Duodenal mucosa (tissue), 2 donors: Measurements from ENCODE around the gene STX8.

ENCODE experiments used
- H3K27ac ChIP-seq: one replicate; pipeline ENCODE4 v1.7.0; 2013; ENCODE audit warnings: low read depth, low read length
- H3K27me3 ChIP-seq, 2 donors: one replicate each; pipeline ENCODE4 v1.7.0; 2013; ENCODE audit warnings: low read length in 2 of 2, control low read depth in 1 of 2; ENCODE audit not compliant: insufficient read depth in 2 of 2, control insufficient read depth in 1 of 2
- H3K36me3 ChIP-seq, 2 donors: one replicate each; pipeline ENCODE4 v1.7.0; 2013; ENCODE audit warnings: low read length in 2 of 2, control low read depth in 1 of 2; ENCODE audit not compliant: insufficient read depth in 2 of 2, control insufficient read depth in 1 of 2
- H3K4me1 ChIP-seq, 2 donors: one replicate each; pipeline ENCODE4 v1.7.0; 2013; ENCODE audit warnings: low read length in 2 of 2, control low read depth in 1 of 2; ENCODE audit not compliant: insufficient read depth in 2 of 2, control insufficient read depth in 1 of 2
- H3K4me3 ChIP-seq, 2 donors: one replicate each; pipeline ENCODE4 v1.7.0; 2013; ENCODE audit warnings: low read length in 2 of 2, low read depth in 1 of 2
- H3K9ac ChIP-seq, 2 donors: one replicate each; pipeline ENCODE4 v1.7.0; 2013; ENCODE audit warnings: low read length in 2 of 2, low read depth in 1 of 2
- H3K9me3 ChIP-seq, 2 donors: one replicate each; pipeline ENCODE4 v1.7.0; 2013; ENCODE audit warnings: low read length in 2 of 2, control low read depth in 1 of 2; ENCODE audit not compliant: control insufficient read depth in 1 of 2

Gene STX8

GRCh38 chr17:9200699-9201359 is 374.8 kb downstream of the STX8 start:
- H3K36me3 ChIP-seq, result no peaks in the 10 kb centered on the region
- no peak overlapping the region for H3K4me3 ChIP-seq
- H3K9me3 ChIP-seq, result no peaks in the 10 kb centered on the region
- H3K4me1 ChIP-seq, result peaks cover 19 to 22% of the 10 kb centered on the region in 2 donors
- H3K27me3 ChIP-seq, result no peaks in the 10 kb centered on the region
- H3K27ac ChIP-seq, result no peak overlapping the region
- no peak overlapping the region for H3K9ac ChIP-seq
